ENCODE measurements around the gene ARPP19.

The ARPP19 gene, protein sequence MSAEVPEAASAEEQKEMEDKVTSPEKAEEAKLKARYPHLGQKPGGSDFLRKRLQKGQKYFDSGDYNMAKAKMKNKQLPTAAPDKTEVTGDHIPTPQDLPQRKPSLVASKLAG

DNA sequence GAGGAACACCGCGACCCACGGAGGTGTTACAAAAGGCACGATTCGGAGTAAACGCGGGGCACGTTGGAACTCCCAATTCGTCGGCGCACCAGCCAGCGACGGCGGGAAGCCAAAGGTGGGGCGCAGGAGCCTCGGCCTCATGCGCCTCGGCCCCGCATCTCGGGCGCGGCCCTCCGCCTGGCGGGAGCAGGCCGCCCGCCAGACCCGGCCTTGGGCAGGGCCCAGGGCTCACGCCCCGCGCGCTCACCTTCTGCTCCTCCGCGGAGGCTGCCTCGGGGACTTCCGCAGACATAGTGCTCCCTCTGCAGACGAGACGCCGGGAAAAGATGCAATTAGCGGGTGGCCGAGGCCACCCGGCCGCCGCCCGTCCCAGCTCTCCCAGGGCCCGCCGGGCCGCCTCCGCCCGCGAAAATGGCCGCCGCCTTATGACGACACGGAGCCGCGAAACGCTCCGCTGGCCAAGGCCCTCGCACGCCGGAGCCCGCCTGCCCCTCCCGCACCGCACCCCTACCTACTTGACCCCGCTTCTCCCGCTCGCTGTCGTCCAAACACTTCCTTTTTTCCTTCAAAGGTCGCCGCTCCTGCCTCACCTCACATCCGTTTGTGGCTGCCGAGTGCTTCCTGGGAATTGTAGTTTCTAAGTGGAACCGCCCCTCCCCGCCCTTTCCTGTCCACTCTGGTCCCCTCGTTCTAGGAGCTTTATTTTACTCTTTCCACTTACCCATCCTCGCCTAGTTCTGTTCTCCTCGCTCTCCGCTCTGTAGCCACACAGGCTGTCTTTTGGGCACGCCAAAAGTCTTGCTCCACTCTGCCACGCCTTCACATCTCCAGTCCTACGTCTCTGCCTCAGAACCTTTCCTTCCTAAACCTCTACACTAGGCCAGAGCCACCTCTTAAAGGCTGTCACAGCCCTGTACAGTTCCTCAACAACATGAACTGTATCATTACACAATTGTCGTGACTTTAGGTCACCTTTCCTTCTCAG lies at the start of gene ARPP19:
TSS of gene ARPP19 (minus strand) at position 430 of the 985 bp plus-strand sequence. CDS start at position 292, 138 bp downstream.
- no peaks in the 10 kb centered on the region for H3K9me3 ChIP-seq (ENCODE audit: control insufficient read depth, insufficient read depth, low read length)
- H3K4me2 ChIP-seq (ENCODE audit: low read length): peak within 1 kb of the TSS; percentile 64
- H3K36me3 ChIP-seq (ENCODE audit: control insufficient read depth, low read length): peaks cover 36% of the 10 kb centered on the region
- H3K9me2 ChIP-seq (replicated peaks; ENCODE audit: control insufficient read depth, low read length): no peaks in the 10 kb centered on the region
- no peaks in the 10 kb centered on the region for H3K27me3 ChIP-seq (ENCODE audit: control insufficient read depth, low read length)
- H3K27ac ChIP-seq (ENCODE audit: low read depth, low read length): peak within 1 kb of the TSS; percentile 75
- H4K20me1 ChIP-seq (ENCODE audit: control insufficient read depth, insufficient read depth, low read depth, low read length): peaks cover 27% of the 10 kb centered on the region; the same call in 1 of the 2 replicates
- peak within 1 kb of the TSS; percentile 96 for H3K4me3 ChIP-seq (ENCODE audit: low read length)
- peaks cover 35% of the 10 kb centered on the region for H3K4me1 ChIP-seq (ENCODE audit: control insufficient read depth, low read length)
- TF ChIP-seq, protein P1, sequence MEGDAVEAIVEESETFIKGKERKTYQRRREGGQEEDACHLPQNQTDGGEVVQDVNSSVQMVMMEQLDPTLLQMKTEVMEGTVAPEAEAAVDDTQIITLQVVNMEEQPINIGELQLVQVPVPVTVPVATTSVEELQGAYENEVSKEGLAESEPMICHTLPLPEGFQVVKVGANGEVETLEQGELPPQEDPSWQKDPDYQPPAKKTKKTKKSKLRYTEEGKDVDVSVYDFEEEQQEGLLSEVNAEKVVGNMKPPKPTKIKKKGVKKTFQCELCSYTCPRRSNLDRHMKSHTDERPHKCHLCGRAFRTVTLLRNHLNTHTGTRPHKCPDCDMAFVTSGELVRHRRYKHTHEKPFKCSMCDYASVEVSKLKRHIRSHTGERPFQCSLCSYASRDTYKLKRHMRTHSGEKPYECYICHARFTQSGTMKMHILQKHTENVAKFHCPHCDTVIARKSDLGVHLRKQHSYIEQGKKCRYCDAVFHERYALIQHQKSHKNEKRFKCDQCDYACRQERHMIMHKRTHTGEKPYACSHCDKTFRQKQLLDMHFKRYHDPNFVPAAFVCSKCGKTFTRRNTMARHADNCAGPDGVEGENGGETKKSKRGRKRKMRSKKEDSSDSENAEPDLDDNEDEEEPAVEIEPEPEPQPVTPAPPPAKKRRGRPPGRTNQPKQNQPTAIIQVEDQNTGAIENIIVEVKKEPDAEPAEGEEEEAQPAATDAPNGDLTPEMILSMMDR (IDR thresholded peaks at IDR 0.05; ENCODE audit: low read depth, low read length, poor library complexity, severe bottlenecking): no peak
- no peak for TF ChIP-seq EZH2phosphoT487 (IDR thresholded peaks at IDR 0.05; ENCODE audit: borderline replicate concordance, low read length)
- peaks cover 13% of the 10 kb centered on the region for H3F3A ChIP-seq (ENCODE audit: control insufficient read depth, insufficient read depth)
- H3K79me2 ChIP-seq (ENCODE audit: control insufficient read depth, low read length): peaks cover 49% of the 10 kb centered on the region

DNA sequence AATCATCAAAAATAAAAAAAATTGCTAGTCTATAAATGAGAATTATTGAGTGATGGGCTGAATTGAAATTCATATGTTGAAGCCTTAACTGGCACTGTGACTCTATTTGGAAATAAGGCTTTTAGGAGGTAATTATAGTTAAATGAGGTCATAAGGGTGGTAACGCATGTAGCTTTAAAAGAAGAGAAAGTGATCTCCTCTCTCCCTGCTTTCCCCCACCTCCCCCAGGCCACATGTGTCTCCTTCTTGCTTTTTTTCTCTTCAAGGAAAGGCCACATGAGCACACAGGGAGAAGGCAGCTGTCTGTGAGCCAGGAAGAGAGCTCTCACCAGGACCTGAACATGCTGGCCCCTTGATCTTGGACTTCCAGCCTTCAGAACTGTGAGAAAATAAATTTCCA lies 48.2 kb upstream of the ARPP19 start:
- Histone ChIP-seq H3K27me3 (ENCODE audit: control insufficient read depth, low read length) (no peaks in the 10 kb centered on the region), H4K20me1 (ENCODE audit: control insufficient read depth, insufficient read depth, low read depth, low read length) (no peaks in the 10 kb centered on the region), H3K4me1 (ENCODE audit: control insufficient read depth, low read length) (no peaks in the 10 kb centered on the region), H3K79me2 (ENCODE audit: control insufficient read depth, low read length) (no peaks in the 10 kb centered on the region), H3K36me3 (ENCODE audit: control insufficient read depth, low read length) (peaks cover 46% of the 10 kb centered on the region), H3K27ac (ENCODE audit: low read depth, low read length) (no peak overlapping the region), H3K4me2 (ENCODE audit: low read length) (no peak overlapping the region), H3K9me3 (ENCODE audit: control insufficient read depth, insufficient read depth, low read length) (no peaks in the 10 kb centered on the region), H3K9me2 (replicated peaks; ENCODE audit: control insufficient read depth, low read length) (no peaks in the 10 kb centered on the region), H3F3A (ENCODE audit: control insufficient read depth, insufficient read depth) (no peaks in the 10 kb centered on the region), H3K4me3 (ENCODE audit: low read length) (no peak overlapping the region)
- TF ChIP-seq EZH2phosphoT487 (IDR thresholded peaks at IDR 0.05; ENCODE audit: borderline replicate concordance, low read length): no peak
- TF ChIP-seq, protein P1 (IDR thresholded peaks at IDR 0.05; ENCODE audit: low read depth, low read length, poor library complexity, severe bottlenecking): no peak

DNA sequence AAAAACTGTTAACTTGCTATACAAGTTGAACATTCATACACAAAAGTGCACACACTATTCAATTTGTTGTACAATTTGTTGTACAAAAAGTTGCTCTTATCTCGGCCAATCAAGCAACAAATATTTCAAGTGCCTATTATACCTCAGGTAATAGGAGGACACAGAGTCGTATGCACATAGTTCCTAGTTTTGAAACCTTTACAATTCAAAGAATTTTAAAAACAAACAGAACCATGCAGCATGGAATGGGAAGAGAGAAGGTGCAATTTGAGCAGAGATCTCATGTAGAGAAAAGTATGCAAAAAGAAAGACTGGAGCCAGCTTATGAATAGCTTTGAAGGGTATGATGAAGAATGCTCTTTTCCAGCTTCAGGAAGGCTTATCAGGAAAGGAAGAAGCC lies 46.5 kb upstream of the ARPP19 start:
- TF ChIP-seq, protein P1 (IDR thresholded peaks at IDR 0.05; ENCODE audit: low read depth, low read length, poor library complexity, severe bottlenecking): no peak
- TF ChIP-seq EZH2phosphoT487 (IDR thresholded peaks at IDR 0.05; ENCODE audit: borderline replicate concordance, low read length): no peak
- Histone ChIP-seq H3K9me2 (replicated peaks; ENCODE audit: control insufficient read depth, low read length) (no peaks in the 10 kb centered on the region), H3K79me2 (ENCODE audit: control insufficient read depth, low read length) (no peaks in the 10 kb centered on the region), H3K9me3 (ENCODE audit: control insufficient read depth, insufficient read depth, low read length) (no peaks in the 10 kb centered on the region), H3K27me3 (ENCODE audit: control insufficient read depth, low read length) (no peaks in the 10 kb centered on the region), H4K20me1 (ENCODE audit: control insufficient read depth, insufficient read depth, low read depth, low read length) (no peaks in the 10 kb centered on the region), H3K4me1 (ENCODE audit: control insufficient read depth, low read length) (no peaks in the 10 kb centered on the region), H3K4me2 (ENCODE audit: low read length) (no peak overlapping the region), H3F3A (ENCODE audit: control insufficient read depth, insufficient read depth) (no peaks in the 10 kb centered on the region), H3K4me3 (ENCODE audit: low read length) (no peak overlapping the region), H3K36me3 (ENCODE audit: control insufficient read depth, low read length) (peaks cover 51% of the 10 kb centered on the region), H3K27ac (ENCODE audit: low read depth, low read length) (no peak overlapping the region)
